ENCODE results near the gene CYB561. TPM values are rescaled to one million over a fixed set of nuclear protein-coding genes. Genes with fewer than 3 reads are reported as not detected.

The CYB561 gene
- total RNA-seq, 6 experiments from 2014 or later, result 7.4 to 21.9 (median 11.4) TPM

GRCh38 chr17:63413128-63413527, 33.0 kb downstream of the CYB561 start:
- no peaks in the 10 kb centered on the region for H3K36me3 ChIP-seq

GRCh38 chr17:63412234-63412633, 33.9 kb downstream of the CYB561 start:
- Histone ChIP-seq H3K27ac (no peak overlapping the region), H3K36me3 (no peaks in the 10 kb centered on the region), H3K4me1 (no peaks in the 10 kb centered on the region), H3K27me3 (no peaks in the 10 kb centered on the region), H3K9me3 (no peaks in the 10 kb centered on the region), H3K4me3 (no peak overlapping the region)
- intact Hi-C loops (cut with DNase I), result no loop called here
- DNase-seq, result no peak
- TF ChIP-seq POLR2A (IDR thresholded peaks at IDR 0.05) (no peak), CTCF (IDR thresholded peaks at IDR 0.05) (no peak)
- 63% methylated on average over 3 of the region's 6 CpGs for WGBS (ENCODE audit: insufficient coverage, low coverage, low lambda C conversion rate, missing lambda C conversion rate)
- ATAC-seq, result no peak

More at GRCh38 chr17:63413128-63413527, 33.0 kb downstream of the CYB561 start:
- DNase-seq, result no peak
- intact Hi-C loops (cut with DNase I), result no loop called here
- Histone ChIP-seq H3K27ac (no peak overlapping the region), H3K4me3 (no peak overlapping the region), H3K9me3 (no peaks in the 10 kb centered on the region), H3K27me3 (no peaks in the 10 kb centered on the region), H3K4me1 (no peaks in the 10 kb centered on the region)
- WGBS (ENCODE audit: insufficient coverage, low coverage, low lambda C conversion rate, missing lambda C conversion rate), result 84% methylated on average over 3 of the region's 3 CpGs
- no peak for ATAC-seq
- TF ChIP-seq CTCF (IDR thresholded peaks at IDR 0.05) (no peak), POLR2A (IDR thresholded peaks at IDR 0.05) (no peak)

GRCh38 chr17:63407741-63408330, 38.3 kb downstream of the CYB561 start:
- H3K27me3 ChIP-seq, result no peaks in the 10 kb centered on the region
- 80% methylated on average over 7 of the region's 7 CpGs for WGBS (ENCODE audit: insufficient coverage, low coverage, low lambda C conversion rate, missing lambda C conversion rate)
- ATAC-seq, result no peak
- TF ChIP-seq CTCF (IDR thresholded peaks at IDR 0.05) (no peak), POLR2A (IDR thresholded peaks at IDR 0.05) (no peak)
- intact Hi-C loops (cut with DNase I), result no loop called here
- H3K9me3 ChIP-seq, result no peaks in the 10 kb centered on the region
- no peak overlapping the region for H3K4me3 ChIP-seq
- no peak overlapping the region for H3K27ac ChIP-seq
- no peak for DNase-seq
- no peaks in the 10 kb centered on the region for H3K36me3 ChIP-seq
- no peaks in the 10 kb centered on the region for H3K4me1 ChIP-seq

- Histone ChIP-seq H3K27me3 (no peaks in the 10 kb centered on the region), H3K4me1 (no peaks in the 10 kb centered on the region), H3K9me3 (no peaks in the 10 kb centered on the region), H3K4me3 (no peak overlapping the region), H3K36me3 (no peaks in the 10 kb centered on the region), H3K27ac (no peak overlapping the region)
- peak in 1 of 3 donors; percentile 74 for DNase-seq
- TF ChIP-seq CTCF (IDR thresholded peaks at IDR 0.05) (peak; percentile 79 to 89 (median 87)), POLR2A (IDR thresholded peaks at IDR 0.05) (no peak)
- ATAC-seq, result peak; percentile 94 to 97 (median 96)
- WGBS (ENCODE audit: insufficient coverage, low coverage, low lambda C conversion rate, missing lambda C conversion rate), result 10% methylated on average over 4 of the region's 4 CpGs
- intact Hi-C loops (cut with DNase I), result no loop called here
Measured at GRCh38 chr17:63406689-63407330, 39.3 kb downstream of the CYB561 start.

Data from right lobe of liver (tissue), 6 donors.